HG03457 (cell line): Measurements from ENCODE around the gene SLC38A11.

Source experiments
- ATAC-seq: cut with Tn5 transposase; IDR thresholded peaks from one replicate; pipeline ENCODE4 v1.9.1; 2021; ENCODE audit warnings: moderate number of reproducible peaks; ENCODE audit not compliant: unreplicated experiment

SLC38A11 gene

DNA sequence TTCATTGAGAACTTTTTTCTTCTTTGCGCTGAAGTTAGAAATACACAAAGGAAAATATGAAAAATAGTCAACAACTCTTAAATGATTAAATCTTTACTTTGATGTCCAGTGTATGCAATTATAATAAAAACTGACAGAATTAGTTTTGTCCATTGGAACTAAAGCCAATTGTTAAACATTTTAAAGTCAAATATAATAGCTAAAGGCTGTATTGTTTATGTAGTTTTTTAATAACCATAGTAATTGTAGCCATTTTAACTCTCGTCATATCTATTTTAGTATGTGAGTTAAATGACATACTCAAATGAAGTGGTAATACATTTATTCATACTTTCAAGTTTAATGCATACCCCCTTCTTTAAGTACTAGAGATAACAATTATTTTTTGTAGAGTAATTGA, 109.0 kb downstream of the SLC38A11 start:
- ATAC-seq, result no peak
